ENCODE results near the gene PHAX. TPM values are rescaled to one million over a fixed set of nuclear protein-coding genes. Genes with fewer than 3 reads are reported as not detected.

The PHAX gene
- polyA plus RNA-seq, 3 donors, result 60.8 to 98.6 (median 86.4) TPM

Other genes with a start within 250 kb of the PHAX start
- gene GRAMD2B, start 177.5 kb upstream of the PHAX start, polyA plus RNA-seq (ENCODE audit: insufficient read length in 3 of 3), result 10 to 100 TPM; 20.8 to 28.5 (median 28.0) TPM
- gene ALDH7A1, start 5.7 kb upstream of the PHAX start, polyA plus RNA-seq (ENCODE audit: insufficient read length in 3 of 3), result 100 to 1,000 TPM; 141 to 180 (median 150) TPM
- gene LMNB1, start 176.2 kb downstream of the PHAX start, polyA plus RNA-seq (ENCODE audit: insufficient read length in 3 of 3), result 100 to 1,000 TPM in 2 of 3 donors, 10 to 100 TPM in 1; 91.6 to 161 (median 160) TPM